IPS DF 19.7 (cell line): Measurements from ENCODE around the gene MKLN1.

Experiments used
- DNase-seq: peaks from one replicate; pipeline ENCODE4 v3.0.0-alpha.2; 2013; ENCODE audit warnings: low read depth, low spot score

MKLN1 gene

GRCh38 chr7:131544449-131545301 lies 217.0 kb downstream of the MKLN1 start:
- DNase-seq: no peak

- DNase-seq: no peak
These were observed 218.4 kb downstream of the MKLN1 start for GRCh38 chr7:131546126-131546525.
